GM23248 (cell line): ENCODE data around the gene PIGN.

Source experiments
- EZH2 ChIP-seq: fragments of 200-600 bp; sonication (generic); IDR thresholded peaks from 2 replicates; pipeline ENCODE4 v1.6.1; 2018; ENCODE audit warnings: antibody characterized with exemption, mild to moderate bottlenecking; ENCODE audit not compliant: insufficient read depth, poor library complexity, severe bottlenecking
- EZH2phosphoT487 ChIP-seq: fragments of 200-600 bp; sonication (generic); IDR thresholded peaks from 2 replicates; pipeline ENCODE4 v1.6.1; 2018; ENCODE audit warnings: antibody characterized with exemption, moderate library complexity, mild to moderate bottlenecking, low read depth; ENCODE audit not compliant: insufficient read depth

- TF ChIP-seq EZH2: no peak
- TF ChIP-seq EZH2phosphoT487: no peak
These were observed at the start of gene PIGN, which contains the start of gene RELCH for GRCh38 chr18:62186774-62187542.
